ENCODE measurements around the gene RBP2.
"Not testable (repeated sequence)": the region's sequence is repeated elsewhere in the genome, so short reads cannot be mapped to it uniquely, and the experiment has no call there.

RBP2 gene

GRCh38 chr3:139416275-139416674 lies 60.0 kb downstream of the RBP2 start:
- no peak for TF ChIP-seq CTCF (IDR thresholded peaks at IDR 0.05; ENCODE audit: control insufficient read depth, extremely low read depth, insufficient read depth)
- no peak overlapping the region for H3K4me3 ChIP-seq (ENCODE audit: low read depth, low read length)
- DNase-seq (ENCODE audit: low read depth), result no peak

- no peak overlapping the region for H3K4me3 ChIP-seq (ENCODE audit: low read depth, low read length)
- no peak for DNase-seq (ENCODE audit: low read depth)
- no peak for TF ChIP-seq CTCF (IDR thresholded peaks at IDR 0.05; ENCODE audit: control insufficient read depth, extremely low read depth, insufficient read depth)
These were observed 61.6 kb downstream of the RBP2 start for GRCh38 chr3:139414608-139415224.

- H3K4me3 ChIP-seq (ENCODE audit: low read depth, low read length); DNase-seq (ENCODE audit: low read depth): not testable (repeated sequence)
These were observed 63.4 kb downstream of the RBP2 start for GRCh38 chr3:139412891-139413290.

All from LNCaP clone FGC (cell line).